Activated CD8-positive, alpha-beta T cell treated with anti-CD3 and anti-CD28 coated beads for 36 hours (primary cell): ENCODE results near the gene ESYT1. TPM values are rescaled to one million over a fixed set of nuclear protein-coding genes. Genes with fewer than 3 reads are reported as not detected.

Experiments used
- ATAC-seq: fragments of 200-7000 bp; cut with Tn5 transposase; one replicate; pipeline ENCODE4 v1.10.0; 2021; ENCODE audit warnings: mild to moderate bottlenecking, moderate library complexity
- CTCF ChIA-PET: fragments of 350-600 bp; sonication (Branson Sonifier 250); formaldehyde crosslinking; loops from one replicate; lab custom pipeline; 2021; ENCODE audit warnings: antibody characterized with exemption; lab: Charles Lee
- POLR2A ChIA-PET: fragments of 350-600 bp; sonication (Branson Sonifier 250); formaldehyde crosslinking; loops from one replicate; lab custom pipeline; 2021; ENCODE audit warnings: antibody characterized with exemption; lab: Charles Lee
- DNase-seq: peaks from one replicate; pipeline ENCODE4 v3.0.0-alpha.2; 2020
- H3K27ac Mint-ChIP-seq: one replicate; pipeline ENCODE4 v1.8.0; 2021; ENCODE audit warnings: mild to moderate bottlenecking, mixed read lengths
- H3K27me3 Mint-ChIP-seq: one replicate; pipeline ENCODE4 v1.8.0; 2021; ENCODE audit warnings: mixed read lengths
- H3K36me3 Mint-ChIP-seq: one replicate; pipeline ENCODE4 v1.8.0; 2021; ENCODE audit warnings: low read depth, mixed read lengths
- H3K4me1 Mint-ChIP-seq: one replicate; pipeline ENCODE4 v1.8.0; 2021; ENCODE audit warnings: low read depth, mixed read lengths
- H3K4me3 Mint-ChIP-seq: one replicate; pipeline ENCODE4 v1.8.0; 2021; ENCODE audit warnings: mild to moderate bottlenecking, moderate library complexity, mixed read lengths
- H3K9me3 Mint-ChIP-seq: one replicate; pipeline ENCODE4 v1.8.0; 2021; ENCODE audit warnings: mixed read lengths
- intact Hi-C: fragments of 100-400 bp; cut with micrococcal nuclease; formaldehyde crosslinking; loops from one replicate; pipeline ENCODE4 v1.10.0; 2022
- total RNA-seq, 2 experiments: library from RNA; stranded (reverse); gene quantifications; one replicate each; pipeline ENCODE4 v1.2.3, GENCODE V29; 2021
- TF ChIP-seq, protein P1 (sequence below): fragments of 200-600 bp; IDR thresholded peaks from one replicate; pipeline ENCODE4 v1.8.0; 2022; ENCODE audit warnings: antibody characterized with exemption, mild to moderate bottlenecking

ESYT1 gene
- total RNA-seq, 2 experiments from 2014 or later: 154 to 160 TPM

DNA sequence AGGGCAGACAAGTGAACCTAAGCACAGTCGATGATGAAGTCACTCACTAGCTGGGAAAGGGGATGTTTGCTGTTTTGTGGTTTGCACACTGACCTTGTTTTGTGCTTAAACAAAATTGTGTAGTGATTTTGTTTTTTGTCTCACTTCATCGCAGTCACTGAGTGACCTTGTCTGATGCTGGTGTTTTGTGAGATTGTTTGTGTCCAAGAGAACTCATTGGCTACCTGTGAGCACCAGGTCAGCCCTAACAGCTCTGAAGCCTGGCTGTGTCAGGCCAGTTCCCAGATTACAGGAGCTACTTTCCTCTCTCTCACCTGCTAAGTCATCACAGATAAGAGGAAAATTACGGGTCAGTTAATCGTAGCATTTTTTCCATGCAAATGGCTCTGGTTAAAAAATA, 3.9 kb upstream of the ESYT1 start:
- CTCF ChIA-PET: interaction anchor here (1.0 to 9.5 kb wide), 8 partner anchors 18 to 340 kb away, joined by 3 to 110 read pairs (median 4); partner anchors contain the start of genes ANKRD52, MYL6, MYL6B and SMARCC2
- Mint-ChIP-seq H3K9me3 (no peaks in the 10 kb centered on the region), H3K27me3 (no peaks in the 10 kb centered on the region), H3K27ac (peak overlapping the region; percentile 51), H3K4me3 (no peak overlapping the region), H3K36me3 (peaks cover 10% of the 10 kb centered on the region), H3K4me1 (peaks cover 35% of the 10 kb centered on the region)
- DNase-seq: no peak
- intact Hi-C loops: loop anchor here (10.0 kb wide), 1 partner anchor 131 kb away; the partner anchor contains the start of gene ANKRD52
- TF ChIP-seq, protein P1, sequence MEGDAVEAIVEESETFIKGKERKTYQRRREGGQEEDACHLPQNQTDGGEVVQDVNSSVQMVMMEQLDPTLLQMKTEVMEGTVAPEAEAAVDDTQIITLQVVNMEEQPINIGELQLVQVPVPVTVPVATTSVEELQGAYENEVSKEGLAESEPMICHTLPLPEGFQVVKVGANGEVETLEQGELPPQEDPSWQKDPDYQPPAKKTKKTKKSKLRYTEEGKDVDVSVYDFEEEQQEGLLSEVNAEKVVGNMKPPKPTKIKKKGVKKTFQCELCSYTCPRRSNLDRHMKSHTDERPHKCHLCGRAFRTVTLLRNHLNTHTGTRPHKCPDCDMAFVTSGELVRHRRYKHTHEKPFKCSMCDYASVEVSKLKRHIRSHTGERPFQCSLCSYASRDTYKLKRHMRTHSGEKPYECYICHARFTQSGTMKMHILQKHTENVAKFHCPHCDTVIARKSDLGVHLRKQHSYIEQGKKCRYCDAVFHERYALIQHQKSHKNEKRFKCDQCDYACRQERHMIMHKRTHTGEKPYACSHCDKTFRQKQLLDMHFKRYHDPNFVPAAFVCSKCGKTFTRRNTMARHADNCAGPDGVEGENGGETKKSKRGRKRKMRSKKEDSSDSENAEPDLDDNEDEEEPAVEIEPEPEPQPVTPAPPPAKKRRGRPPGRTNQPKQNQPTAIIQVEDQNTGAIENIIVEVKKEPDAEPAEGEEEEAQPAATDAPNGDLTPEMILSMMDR: no peak
- POLR2A ChIA-PET: interaction anchor here (0.6 to 5.3 kb wide), 8 partner anchors 7 to 65 kb away, joined by 3 to 21 read pairs (median 4); partner anchors contain the start of genes MYL6B, PA2G4 and SMARCC2
- no peak for ATAC-seq

DNA sequence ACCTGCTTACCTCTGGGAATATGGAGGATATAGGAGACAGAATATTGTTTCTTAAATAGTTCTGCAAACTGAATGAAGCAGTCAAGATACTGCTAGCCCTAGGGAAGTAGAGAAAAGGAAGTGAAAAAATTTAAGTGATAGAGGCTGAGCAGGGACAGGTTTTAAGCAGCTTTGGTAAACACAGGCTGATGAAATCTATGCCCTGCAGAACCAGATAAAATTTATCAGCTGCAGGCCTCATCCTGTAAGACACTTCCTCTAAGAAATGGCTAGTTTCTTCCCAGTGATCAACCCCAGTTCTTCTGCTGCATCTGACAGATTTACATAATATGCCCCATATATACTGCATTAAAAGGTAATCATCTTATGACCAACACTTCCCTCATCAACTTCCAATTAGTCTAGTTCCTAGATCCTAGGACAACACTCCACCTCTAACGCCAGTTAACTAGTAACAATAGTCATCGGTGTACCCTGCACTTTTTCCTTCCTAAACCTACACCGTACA, 1.3 kb upstream of the ESYT1 start:
- Mint-ChIP-seq H3K4me1 (peaks cover 44% of the 10 kb centered on the region), H3K27ac (peak overlapping the region; percentile 93), H3K36me3 (peaks cover 24% of the 10 kb centered on the region), H3K27me3 (no peaks in the 10 kb centered on the region), H3K9me3 (no peaks in the 10 kb centered on the region), H3K4me3 (peak overlapping the region; percentile 84)
- intact Hi-C loops: loop anchor here (10.0 kb wide), 1 partner anchor 128 kb away; the partner anchor contains the start of gene ANKRD52
- TF ChIP-seq, protein P1: no peak
- CTCF ChIA-PET: interaction anchor here (1.0 to 9.5 kb wide), 18 partner anchors 8 to 233 kb away, joined by 3 to 110 read pairs (median 6); partner anchors contain the start of genes ANKRD52, MYL6B, RNF41 and RPL41
- ATAC-seq (no peak), DNase-seq (no peak)
- POLR2A ChIA-PET: interaction anchor here (0.8 to 5.7 kb wide), 6 partner anchors 9 to 62 kb away, joined by 3 to 75 read pairs (median 9); partner anchors contain the start of genes MYL6B, PA2G4, RPL41 and SMARCC2

DNA sequence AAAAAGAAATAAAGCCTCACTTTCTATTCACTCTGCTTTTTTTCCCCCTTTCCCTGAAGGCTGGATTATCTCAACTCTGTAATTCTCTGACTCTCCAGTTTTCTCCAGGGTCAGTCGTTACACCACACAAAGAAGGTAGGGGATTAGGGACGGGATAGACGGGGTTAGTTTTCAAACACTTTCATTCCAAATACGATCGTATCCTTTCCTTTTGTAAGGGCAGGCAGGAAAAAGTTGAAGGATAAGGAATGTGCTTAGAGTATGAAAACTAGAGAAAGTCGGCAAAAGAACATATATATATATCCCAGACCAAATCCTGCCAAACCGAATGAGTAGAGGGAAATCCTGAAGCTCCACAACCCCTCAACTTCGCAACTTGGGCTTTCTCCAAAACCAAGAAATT, 581 bp upstream of the ESYT1 start:
- ChIA-PET CTCF (interaction anchor here (1.0 to 9.5 kb wide), 12 partner anchors 9 to 172 kb away, joined by 3 to 110 read pairs (median 6); partner anchors contain the start of genes CS, MYL6B, PA2G4 and RNF41), POLR2A (interaction anchor here (0.8 to 5.7 kb wide), 10 partner anchors 10 to 623 kb away, joined by 3 to 75 read pairs (median 14); partner anchors contain the start of genes MYL6B, PA2G4, RPL41 and SMARCC2)
- H3K36me3 Mint-ChIP-seq: peaks cover 31% of the 10 kb centered on the region
- ATAC-seq (no peak), DNase-seq (no peak)
- peak overlapping the region; percentile 93 for H3K27ac Mint-ChIP-seq
- H3K4me1 Mint-ChIP-seq: peaks cover 51% of the 10 kb centered on the region
- no peaks in the 10 kb centered on the region for H3K9me3 Mint-ChIP-seq
- H3K27me3 Mint-ChIP-seq: no peaks in the 10 kb centered on the region
- peak overlapping the region; percentile 84 for H3K4me3 Mint-ChIP-seq
- TF ChIP-seq, protein P1: no peak
- intact Hi-C loops: loop anchor here (10.0 kb wide), 1 partner anchor 127 kb away; the partner anchor contains the start of gene ANKRD52

DNA sequence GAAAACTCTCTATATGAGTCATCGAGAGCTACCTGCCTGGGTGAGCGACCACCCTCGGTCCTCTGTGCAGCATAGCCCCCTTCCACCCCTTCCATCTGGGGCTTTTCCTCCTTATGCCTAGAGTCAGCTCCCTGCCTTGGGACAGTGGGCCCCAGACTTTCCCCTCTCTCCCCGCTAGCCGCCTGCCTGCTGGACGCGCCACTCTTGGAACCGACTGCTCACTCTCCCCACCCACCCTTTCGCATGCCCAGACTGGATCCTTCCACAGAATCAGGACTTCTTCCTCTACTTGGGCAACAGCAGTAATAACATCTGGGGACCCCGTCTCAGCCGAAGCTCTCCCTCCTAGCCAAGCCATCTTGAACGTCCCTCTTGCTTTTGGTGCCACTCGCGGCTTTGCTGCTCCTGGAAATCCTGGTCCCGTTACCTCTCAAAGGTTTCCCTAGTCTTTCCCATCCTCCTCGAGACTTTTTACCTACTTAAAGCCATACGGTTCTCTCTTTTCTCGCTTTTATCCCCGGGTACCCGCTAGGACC, 671 bp downstream of the ESYT1 start:
- H3K4me3 Mint-ChIP-seq: peak overlapping the region; percentile 84
- no peaks in the 10 kb centered on the region for H3K9me3 Mint-ChIP-seq
- TF ChIP-seq, protein P1: no peak
- ChIA-PET POLR2A (interaction anchor here (0.6 to 5.7 kb wide), 17 partner anchors 9 to 1163 kb away, joined by 3 to 75 read pairs (median 5); partner anchors contain the start of genes MYL6, MYL6B, PA2G4 and RPL41), CTCF (interaction anchor here (0.5 to 9.5 kb wide), 15 partner anchors 8 to 385 kb away, joined by 3 to 110 read pairs (median 7); partner anchors contain the start of genes CS, MYL6B, PA2G4 and RNF41)
- peaks cover 41% of the 10 kb centered on the region for H3K36me3 Mint-ChIP-seq
- peaks cover 58% of the 10 kb centered on the region for H3K4me1 Mint-ChIP-seq
- ATAC-seq (no peak), DNase-seq (no peak)
- peak overlapping the region; percentile 93 for H3K27ac Mint-ChIP-seq
- H3K27me3 Mint-ChIP-seq: no peaks in the 10 kb centered on the region
- intact Hi-C loops: loop anchor here (2.0 to 10.0 kb wide), 2 partner anchors 30 to 126 kb away; partner anchors contain the start of genes ANKRD52 and MYL6
